Measurements from ENCODE around the gene SEMA3D. TPM values are rescaled to one million over a fixed set of nuclear protein-coding genes. Genes with fewer than 3 reads are reported as not detected.

SEMA3D gene
- 57.7 TPM for polyA plus RNA-seq (ENCODE audit: insufficient read length)
- long read RNA-seq, donor 1: 0 reads
- long read RNA-seq, donor 2: 0 reads
- long read RNA-seq, donor 3: 0 reads
- long read RNA-seq, donor 4: 0 reads
- long read RNA-seq, donor 5: 0 reads
- long read RNA-seq, donor 6: 0 reads
- long read RNA-seq, donor 7: 0 reads
- long read RNA-seq, donor 8: 0 reads

DNA sequence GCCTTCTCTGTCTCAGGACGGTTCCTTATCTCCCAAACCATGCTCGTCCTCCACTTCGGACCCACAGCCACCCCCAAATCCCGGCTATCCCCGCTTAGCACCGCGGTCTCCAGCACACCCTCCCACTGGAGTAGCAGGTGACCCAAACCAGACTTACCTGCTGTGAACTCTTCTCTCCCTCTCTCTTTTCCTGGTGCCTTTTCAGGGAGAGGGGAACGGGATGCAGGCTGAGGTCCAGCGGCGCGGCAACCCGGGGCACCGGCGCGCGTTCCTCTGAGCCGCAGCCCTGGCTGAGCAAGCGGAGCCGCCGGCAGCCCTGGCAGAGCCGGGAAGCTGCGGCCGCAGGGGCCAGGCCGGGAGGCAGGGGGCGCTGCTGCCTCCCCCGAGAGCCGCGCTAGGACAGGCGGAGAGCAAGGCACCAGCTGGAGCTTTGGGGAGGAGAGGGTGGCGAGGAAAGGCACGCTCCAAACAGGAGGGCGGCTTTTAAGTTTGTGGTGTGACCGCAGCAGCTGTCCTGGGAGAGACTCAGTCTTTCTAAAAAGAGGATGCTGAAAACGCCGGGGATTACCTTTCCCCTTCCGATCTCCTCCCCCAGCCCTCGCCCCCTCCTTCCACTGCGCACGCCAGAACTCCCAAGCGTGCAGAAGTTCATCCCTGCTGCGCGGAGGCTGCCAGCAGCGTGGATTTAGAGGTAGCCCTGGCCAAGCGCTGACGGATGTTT is at the start of gene SEMA3D:
SEMA3D (minus strand) TSS at position 536 of the 721 bp plus-strand sequence. CDS start 65,165 bp downstream, outside the sequence.
- DNase-seq: peak; percentile 86

DNA sequence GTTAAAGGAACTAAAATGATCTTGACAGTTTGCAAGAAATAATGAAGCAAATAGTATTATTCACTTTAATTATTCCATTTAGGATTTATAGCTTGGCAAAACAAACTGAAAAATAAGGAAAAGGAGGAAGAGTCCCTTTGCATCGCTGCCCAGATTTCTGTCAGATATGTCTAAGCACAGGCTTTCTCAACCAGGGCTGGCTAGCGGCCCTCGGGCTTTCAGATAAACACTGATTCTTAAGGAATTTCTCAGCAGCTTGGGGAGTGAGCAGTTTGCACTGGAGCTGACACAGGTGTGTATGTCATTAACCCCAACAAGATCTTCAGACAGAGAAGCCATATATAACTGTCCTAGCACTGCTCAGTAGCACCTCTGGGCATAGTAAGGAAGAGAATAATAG is 47.9 kb upstream of the SEMA3D start:
- DNase-seq: no peak

DNA sequence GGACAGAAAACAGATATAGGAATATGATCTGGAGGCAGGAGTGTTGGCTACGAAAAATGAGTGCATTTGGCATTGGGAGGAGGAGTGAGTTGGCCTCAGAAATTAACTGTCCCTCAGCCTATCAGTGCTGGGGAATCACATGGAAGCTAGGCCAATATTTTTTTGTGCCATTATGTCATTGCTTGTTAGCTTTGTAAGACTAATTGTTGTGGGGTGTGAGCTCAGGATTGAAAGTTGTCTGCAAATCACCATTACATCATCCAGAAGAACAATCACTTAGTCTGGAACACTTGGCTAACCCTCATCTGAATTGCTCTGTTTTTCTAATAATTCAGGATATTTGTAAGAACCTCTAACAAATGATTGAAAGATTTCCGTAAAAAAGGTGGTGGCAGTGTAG is 45.2 kb upstream of the SEMA3D start:
- no peak for DNase-seq

DNA sequence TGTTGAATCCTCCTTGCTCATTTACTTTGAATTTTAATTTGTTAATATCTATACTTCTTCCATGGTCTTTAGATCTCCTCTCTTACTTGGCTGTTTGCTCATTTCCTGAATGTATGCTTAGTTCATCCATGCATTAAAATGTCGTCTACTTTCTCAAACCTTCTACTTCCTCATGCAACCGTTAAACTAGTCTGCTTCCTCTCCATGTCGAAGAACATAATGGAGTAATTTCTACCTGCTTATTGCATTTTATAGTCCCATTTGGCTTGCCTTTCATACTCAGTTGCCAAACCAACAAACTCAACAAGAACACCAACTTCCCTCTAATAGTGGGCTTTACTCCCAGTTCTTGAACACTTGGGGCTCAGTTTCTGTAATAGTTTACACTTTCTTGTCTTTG is 43.8 kb upstream of the SEMA3D start:
- no peak for DNase-seq

DNA sequence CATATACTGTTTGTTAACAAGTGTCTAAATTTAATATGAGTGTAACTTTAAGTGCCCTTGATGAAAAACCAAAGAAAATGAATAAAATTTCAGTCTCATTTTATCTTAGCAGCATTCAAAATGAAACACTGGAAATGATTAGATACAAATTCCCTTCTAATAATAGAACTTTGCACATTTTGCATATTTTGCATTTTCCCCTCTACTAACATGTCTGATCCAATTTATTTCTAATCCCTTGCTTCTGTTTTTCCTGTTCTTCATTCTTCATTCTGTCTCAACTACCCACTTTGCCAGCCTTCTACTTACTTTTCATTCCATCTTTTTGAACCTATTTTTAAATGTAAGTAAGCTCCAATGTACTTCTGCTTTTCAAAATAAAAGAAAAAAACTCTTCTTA is 42.7 kb upstream of the SEMA3D start:
- no peak for DNase-seq

DNA sequence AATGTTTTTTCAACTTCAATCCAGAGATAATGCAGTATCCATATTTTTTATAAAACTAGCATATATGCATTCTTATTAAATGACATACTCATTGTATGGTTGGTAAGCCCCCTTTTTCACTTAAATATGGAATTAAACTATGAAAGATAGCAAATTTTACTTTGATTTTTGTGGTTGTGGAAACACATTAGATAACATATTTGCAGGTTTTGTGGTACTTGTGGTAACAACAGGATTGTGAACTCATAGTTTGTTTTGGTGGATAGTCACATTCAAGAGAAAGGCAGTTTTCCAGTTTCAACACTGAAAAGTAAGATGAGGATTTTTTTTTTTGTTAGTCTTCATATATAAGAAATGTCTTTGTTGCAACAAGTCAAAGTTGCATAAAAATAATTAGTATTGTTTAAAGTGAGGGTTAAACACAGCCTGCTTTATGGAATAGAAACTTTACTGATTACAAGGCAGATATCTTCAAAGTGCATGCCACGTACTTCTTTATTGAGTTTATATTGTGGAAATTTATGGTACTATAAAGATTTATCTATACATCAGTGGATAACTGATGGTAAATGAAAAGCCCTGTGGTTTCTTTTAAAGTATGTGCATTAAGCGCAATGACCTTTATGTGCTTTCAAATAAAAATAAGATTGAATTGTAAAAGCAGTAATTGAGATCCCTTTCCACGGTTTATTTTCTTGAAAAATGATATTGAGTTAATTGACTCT is 39.7 kb upstream of the SEMA3D start:
- no peak for DNase-seq

DNA sequence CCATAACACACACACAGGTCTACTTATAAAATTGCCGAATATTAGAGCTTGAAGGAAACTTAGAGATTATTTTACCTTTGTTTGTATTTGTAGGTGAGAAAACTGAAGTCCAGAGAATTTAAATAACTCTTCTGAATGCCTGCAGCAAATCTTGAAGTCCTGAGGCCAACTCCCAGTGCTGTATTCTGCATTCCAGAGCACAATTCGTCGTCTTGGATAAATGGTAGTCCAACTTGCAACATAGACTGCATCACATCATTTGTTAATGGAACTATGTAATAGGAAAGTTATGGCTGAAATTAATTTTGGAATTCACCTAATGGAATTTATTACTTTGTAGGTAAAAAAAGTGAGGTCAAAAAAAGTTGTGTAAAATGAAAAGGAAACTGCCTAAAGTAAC is 37.3 kb upstream of the SEMA3D start:
- no peak for DNase-seq

DNA sequence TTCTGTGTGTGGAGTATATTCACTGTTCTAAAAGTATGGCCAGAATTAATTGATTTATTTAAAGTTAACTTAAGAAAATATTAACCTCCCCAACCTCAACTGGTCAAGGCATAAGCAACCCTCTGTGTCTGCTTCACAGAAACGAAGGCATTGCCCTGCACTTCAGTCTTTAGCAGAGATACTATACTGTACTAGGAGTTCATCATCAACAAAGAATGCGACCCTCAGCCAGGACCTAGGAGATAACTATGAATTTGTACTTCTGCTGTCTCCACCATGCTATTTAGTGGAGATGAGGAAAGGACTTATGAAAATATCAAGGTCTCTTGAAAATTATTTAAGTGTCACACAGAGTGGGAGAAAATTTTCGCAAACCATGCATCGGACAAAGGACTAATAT is 35.7 kb upstream of the SEMA3D start:
- no peak for DNase-seq

DNA sequence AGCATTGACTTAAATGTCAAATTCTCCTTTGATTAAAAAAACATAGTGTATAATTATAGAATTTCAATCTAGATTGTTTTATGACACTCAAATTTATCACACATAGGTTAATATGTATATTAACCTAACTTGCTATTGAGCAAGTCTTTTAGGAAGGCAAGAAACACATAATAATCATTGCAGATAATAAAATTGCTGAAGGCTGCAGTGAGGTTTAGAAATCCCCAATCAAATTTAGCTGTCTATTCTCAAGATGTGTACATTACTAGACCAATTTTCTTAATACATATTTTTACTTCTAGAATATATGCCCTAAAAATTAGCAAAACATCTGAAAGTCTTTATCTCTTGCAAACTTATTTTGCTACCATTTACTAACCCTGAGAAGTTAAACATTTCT is 34.9 kb upstream of the SEMA3D start:
- no peak for DNase-seq

DNA sequence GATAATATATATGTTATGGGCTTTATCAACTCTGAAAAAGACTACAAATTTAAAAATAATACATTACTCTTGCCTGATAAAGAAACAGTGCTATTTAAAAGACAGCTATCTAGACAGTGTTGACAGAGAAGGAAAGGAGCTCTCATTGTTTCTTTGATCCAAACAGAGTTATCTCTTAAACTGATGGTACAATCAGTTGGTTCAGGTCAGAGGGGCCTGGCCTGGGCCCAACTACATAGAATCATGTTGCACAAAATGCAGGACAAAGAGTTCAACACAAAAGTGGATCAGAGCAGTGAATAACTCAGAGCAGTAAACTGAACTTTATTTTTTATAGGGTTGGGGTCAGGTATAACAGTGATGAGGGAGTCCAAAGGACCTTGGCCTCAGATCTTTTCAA is 33.8 kb upstream of the SEMA3D start:
- DNase-seq: no peak

DNA sequence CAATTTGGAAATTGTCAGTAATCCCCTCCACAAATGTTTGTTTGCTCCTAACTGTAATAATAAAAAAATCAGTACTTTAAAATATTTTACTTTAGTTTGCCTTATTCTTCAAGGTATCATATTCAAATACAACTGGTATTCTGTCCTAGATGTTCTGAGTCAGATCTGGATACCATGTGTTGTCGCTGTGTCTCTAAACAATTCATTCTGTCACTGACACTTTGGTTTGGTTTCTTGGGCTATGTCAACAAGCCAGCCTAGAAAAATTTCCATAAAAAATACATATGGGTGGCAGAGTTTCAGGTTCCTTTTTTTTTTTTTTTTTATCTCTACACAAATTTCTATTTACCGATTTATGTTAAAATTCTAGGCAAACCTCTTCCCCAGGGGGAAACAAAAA is 33.2 kb upstream of the SEMA3D start:
- no peak for DNase-seq

DNA sequence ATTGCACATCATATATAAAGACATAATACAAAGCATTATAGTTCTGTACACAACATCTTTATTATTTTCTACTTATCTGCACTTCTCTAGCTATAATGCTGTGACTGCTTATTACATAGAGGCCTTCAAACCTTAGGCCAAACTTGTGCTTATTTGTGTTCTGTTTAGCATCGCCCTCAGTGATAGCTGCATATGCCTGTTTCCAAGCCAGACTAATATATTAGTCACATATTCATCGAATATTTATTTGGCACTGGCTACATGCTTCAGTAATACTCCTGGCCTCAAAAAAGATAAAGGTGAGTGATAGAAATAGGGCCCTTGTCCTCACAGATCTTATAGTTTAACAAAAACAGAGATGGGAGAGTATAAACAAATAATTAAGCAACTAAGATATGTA is 30.2 kb upstream of the SEMA3D start:
- DNase-seq: no peak

DNA sequence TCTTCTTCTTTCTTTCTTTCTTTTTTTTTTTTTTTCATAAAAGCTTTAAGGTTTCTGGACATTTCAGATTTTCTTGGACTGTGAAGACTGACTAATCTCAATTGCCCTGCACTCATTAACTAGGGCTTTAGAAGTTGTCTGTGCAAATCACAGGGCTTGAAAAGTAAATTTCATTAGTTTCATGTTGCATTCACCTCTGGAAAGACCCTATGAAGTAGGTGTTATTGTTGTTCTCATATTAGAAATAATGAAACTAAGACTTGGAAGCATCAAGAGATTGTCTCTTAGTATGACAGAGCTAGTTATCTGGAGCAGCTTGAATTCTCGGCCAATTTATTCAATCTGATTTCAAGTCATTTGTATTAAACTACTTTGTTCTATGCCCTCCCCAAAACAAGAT is 28.2 kb upstream of the SEMA3D start:
- no peak for DNase-seq

DNA sequence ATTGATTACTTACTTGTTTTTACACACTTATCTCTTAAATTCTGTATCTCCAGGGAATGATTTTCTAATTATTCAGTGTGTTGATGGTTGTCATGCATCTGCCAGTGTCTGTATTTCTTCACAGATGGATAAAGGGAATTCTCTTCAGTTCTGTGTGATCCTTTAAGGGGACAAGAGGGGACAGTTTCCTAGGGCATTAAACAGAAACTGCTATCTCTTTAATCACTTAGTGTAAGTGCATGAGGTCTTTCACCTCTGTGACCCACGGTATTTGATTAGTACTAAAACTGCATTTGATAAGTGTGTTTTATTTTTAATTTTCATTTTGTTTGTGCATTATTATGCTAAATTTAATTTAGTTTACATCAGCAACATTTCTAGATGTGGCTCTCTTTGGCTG is 26.6 kb upstream of the SEMA3D start:
- no peak for DNase-seq

DNA sequence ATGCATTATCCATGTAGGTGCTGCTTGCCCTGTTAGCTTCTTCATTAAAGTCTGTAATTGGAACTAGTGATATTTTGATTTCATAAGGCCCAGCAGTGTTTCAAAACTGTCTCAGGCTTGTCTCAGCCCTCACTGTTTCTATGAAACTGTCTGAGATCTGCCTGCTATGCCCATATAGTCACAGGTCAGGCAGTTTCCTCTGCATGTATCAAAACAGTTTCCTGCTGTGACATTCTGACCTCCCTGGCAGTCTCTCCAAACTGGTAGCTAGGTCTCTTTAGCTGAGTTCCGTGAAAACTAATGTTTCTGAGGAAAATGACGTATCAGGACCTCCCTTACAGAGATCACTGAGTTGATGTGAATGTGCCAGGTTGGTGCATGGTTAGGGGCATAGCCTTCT is 18.9 kb upstream of the SEMA3D start:
- no peak for DNase-seq

DNA sequence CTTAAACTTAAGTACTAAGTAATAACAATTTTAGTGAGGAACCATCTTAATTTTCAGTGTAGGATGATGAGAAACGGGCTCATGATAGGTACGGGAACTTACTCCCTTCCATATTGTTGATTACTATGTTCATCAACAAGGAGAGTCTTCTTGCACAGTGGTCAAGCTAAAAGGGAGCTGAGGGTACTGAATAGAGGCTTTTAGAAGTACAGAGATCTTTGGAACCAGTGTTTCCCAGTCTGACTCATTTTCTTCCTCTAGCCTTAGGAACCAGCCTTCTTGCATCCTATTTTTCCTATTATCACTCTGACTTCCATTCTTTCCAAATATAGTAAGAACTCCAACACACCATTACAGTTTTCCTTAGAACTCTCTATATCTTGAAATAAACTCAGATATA is 17.6 kb upstream of the SEMA3D start:
- no peak for DNase-seq

DNA sequence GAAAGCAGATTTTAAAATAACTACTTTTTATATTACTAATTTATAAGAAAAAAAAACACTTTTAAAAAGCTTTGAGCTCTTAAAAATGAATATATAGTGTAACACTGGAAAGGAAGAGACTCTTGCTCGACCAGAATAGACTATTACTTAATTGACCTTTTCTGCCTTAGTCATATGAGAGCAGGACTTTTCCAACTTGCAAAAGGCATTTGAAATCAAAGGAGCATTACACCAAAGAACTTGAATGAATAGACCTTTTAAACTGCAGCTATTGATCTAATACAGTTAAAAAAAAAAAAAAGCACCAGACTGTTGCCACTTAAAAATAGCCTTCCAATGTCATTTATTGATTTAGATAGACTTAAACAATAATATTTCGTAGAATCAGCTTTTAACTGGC is 17.2 kb upstream of the SEMA3D start:
- DNase-seq: no peak

DNA sequence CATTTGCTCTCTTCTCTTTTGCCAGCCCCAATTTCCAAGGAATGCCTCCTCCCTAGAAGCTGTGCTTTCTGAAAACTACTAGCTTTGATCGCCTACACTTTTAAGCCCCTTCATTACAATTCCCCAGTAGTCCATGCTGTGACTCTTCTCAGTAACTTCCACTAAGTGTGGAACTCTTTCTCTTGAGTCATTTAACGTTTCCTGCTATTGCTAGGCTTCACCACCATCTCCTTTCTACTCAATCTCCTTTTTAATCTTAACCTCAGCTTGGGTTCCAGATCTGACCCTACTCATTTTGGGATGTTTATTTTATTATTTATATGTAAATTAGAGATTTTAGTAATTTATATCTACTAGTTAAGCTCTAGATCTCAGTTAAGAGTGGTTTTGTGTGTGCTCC is 14.4 kb upstream of the SEMA3D start:
- no peak for DNase-seq

DNA sequence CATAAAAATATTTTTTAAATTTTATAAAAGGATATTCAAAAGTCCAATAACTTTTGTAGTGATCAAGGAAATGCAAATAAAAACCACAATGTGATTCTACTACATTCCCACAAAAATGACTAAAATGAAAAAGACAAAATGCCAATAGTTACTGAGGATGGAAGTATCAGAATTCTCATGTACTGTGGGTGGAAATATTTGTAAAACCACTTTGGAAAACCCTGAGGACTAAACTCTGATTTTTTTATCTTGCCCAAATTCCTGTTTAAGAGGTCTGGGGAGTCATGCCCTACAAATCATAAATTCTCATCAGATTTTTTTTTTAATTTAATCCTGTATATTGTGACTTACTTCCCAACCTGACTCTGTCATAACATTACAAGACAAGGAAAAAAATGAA is 9.8 kb upstream of the SEMA3D start:
- no peak for DNase-seq

DNA sequence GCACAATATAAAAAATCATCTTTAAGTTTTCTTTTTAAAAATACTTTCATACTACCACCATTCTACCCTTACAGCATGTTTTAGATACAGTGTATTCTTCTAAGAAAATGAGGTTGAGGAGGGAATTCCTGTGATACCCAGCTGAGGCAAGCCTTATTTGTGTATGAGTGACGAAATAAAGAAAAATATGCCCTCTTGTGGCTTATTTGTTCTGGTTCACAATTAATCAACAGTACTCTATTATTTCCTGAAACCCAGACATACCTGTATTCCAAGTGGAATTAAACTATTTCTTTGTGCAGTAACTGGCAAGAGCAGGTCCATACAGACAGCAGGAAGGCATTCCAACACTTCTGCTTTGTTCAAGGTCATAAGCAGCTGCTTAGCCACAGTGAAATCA is 4.5 kb upstream of the SEMA3D start:
- no peak for DNase-seq

DNA sequence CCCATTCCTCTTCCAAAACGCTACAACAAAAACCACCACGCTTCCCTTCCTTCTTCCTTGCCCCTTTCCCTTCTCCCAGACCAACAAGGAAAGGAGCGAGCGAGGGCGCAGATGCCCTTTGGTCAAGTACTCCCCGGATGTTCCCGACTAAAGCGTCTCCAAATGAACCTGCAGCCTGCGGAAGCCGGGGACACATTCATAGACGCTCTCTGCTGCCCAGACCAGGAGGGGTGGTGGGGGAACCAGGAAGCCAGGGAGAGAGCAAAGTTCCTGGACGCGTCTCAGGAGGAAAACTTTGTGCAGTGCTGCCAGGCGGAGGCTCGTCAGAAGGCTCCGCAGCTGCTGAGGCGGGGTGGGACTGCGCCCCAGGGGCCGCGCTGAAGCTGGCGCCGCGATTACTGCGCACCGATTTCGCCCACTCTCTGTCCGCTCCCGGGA is 754 bp downstream of the SEMA3D start:
- DNase-seq: peak; percentile 46

DNA sequence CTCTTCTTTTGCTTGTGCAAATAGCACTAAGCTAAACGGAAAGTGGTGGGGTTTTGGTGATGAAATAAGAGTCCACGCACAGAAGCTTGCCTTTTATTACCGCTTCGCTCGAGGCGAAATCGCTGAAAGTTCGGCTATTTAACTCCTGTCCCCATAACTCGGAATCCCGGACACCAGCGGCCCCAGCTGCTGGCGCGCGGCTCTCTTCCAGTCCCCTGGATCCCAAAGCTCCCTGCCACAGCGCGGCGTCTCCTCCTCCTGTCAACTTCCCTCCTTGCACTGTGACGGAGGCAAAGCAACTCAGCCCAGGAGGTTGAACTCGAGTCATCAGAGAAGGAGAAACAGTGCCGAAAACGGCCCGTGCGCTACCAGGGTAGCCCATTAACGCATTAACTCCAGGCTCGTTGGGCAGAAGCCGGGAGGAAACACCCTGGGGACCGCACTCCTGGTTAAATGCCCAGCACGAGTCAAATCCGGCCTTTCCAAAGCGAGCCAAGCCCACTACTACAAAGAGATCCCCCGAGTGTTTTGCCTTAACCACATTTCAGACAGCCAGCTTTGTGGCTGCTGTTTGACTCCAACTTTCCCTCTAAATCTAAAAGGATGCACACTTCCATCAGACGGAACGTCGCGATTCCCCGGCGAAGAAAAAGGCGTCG is 1.3 kb downstream of the SEMA3D start:
- peak; percentile 64 for DNase-seq
